Ureter (tissue), 1 donor: ENCODE measurements around the gene TBC1D16. TPM values are rescaled to one million over a fixed set of nuclear protein-coding genes. Genes with fewer than 3 reads are reported as not detected.

ENCODE experiments used
- DNase-seq: peaks from one replicate; pipeline ENCODE4 v3.0.0-alpha.2; 2020; ENCODE audit warnings: low spot score
- total RNA-seq: library from RNA; stranded (reverse); gene quantifications from one replicate; pipeline ENCODE4 v1.2.4, GENCODE V29; 2023
- donor health status: DM: yes; HTN: yes; CAD: no.

Gene TBC1D16
- 37.0 TPM for total RNA-seq

GRCh38 chr17:80035687-80035936, at the start of gene TBC1D16:
TSS of gene TBC1D16 (minus strand) at chr17:80035872. CDS start at chr17:80013547, 22,325 bp downstream.
- no peak for DNase-seq

GRCh38 chr17:80084773-80085172, 49.1 kb upstream of the TBC1D16 start:
- no peak for DNase-seq

- DNase-seq = no peak
Measured at GRCh38 chr17:80083136-80083661, 47.5 kb upstream of the TBC1D16 start.

- peak; percentile 77 for DNase-seq
Measured at GRCh38 chr17:80082403-80083135, 46.9 kb upstream of the TBC1D16 start.

GRCh38 chr17:80081596-80081995, 45.9 kb upstream of the TBC1D16 start:
- DNase-seq = no peak

GRCh38 chr17:80080081-80080480, 44.4 kb upstream of the TBC1D16 start:
- DNase-seq = no peak

- no peak for DNase-seq
Measured at GRCh38 chr17:80072410-80072809, 36.7 kb upstream of the TBC1D16 start.

- DNase-seq = peak; percentile 79
Measured at GRCh38 chr17:80071116-80071841, 35.6 kb upstream of the TBC1D16 start.

GRCh38 chr17:80070375-80071115, 34.9 kb upstream of the TBC1D16 start:
- no peak for DNase-seq

GRCh38 chr17:80068301-80069222, 32.9 kb upstream of the TBC1D16 start:
- peak; percentile 73 for DNase-seq

- DNase-seq = no peak
Measured at GRCh38 chr17:80067393-80067986, 31.8 kb upstream of the TBC1D16 start.

- DNase-seq = no peak
Measured at GRCh38 chr17:80065478-80066170, 30.0 kb upstream of the TBC1D16 start.

- DNase-seq = no peak
Measured at GRCh38 chr17:80064696-80065095, 29.0 kb upstream of the TBC1D16 start.

- DNase-seq = peak; percentile 63
Measured at GRCh38 chr17:80063830-80064585, 28.3 kb upstream of the TBC1D16 start.

- no peak for DNase-seq
Measured at GRCh38 chr17:80061421-80061820, 25.7 kb upstream of the TBC1D16 start.

- DNase-seq = no peak
Measured at GRCh38 chr17:80060644-80061043, 25.0 kb upstream of the TBC1D16 start.

GRCh38 chr17:80058311-80058955, 22.8 kb upstream of the TBC1D16 start:
- DNase-seq = no peak

GRCh38 chr17:80055597-80055996, 19.9 kb upstream of the TBC1D16 start:
- no peak for DNase-seq

- DNase-seq = no peak
Measured at GRCh38 chr17:80053102-80053501, 17.4 kb upstream of the TBC1D16 start.
